ENCODE results near the gene TLL2.

TLL2 gene

DNA sequence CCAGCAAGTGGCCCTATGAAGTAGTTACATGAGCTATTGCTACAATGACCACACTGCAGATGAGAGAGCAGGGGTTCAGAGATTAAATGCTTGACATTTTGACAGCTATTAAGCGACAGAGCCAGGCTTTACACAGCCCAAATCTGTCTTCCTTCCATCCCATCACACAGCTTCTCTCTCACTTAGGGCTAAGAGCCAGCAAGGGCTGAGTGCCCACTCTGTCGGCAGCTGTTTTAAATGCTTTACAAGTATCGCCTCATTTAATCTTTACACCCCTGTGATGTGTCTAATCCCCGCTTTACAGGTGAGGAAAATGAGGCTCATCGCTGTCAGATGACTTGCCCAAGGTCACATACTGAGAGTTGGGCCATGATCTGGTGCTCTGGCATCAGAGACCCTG, 139.7 kb downstream of the TLL2 start:
- in situ Hi-C loops (cut with MboI; ENCODE audit: low pct_unique_long_range_greater_than_20kb, low sequenced_read_pairs, unreplicated experiment), result no loop called here
- no peak for DNase-seq (ENCODE audit: low spot score)
- no peak for TF ChIP-seq CTCF (IDR thresholded peaks at IDR 0.05; ENCODE audit: extremely low read depth, insufficient read depth, missing control alignments)

DNA sequence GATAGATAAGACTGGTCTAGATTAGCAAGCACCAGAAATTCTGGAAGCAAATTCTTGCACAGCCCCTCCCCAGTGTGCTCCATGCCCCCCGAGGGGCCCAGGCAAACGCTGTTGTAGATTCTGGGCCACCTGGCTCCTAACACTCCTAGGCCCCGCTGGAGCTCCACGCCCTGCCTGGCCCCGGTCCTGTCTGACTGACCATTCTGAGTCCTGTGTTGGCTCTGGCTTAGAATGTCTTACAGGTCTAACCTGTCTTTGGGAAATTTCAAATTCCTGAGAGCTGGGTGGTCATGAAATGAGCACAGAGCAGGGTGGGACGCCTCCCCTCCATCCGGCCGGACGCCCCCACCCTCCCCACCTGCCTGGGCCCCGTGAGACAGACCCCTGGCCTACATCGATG, 142.4 kb downstream of the TLL2 start:
- no peak for TF ChIP-seq CTCF (IDR thresholded peaks at IDR 0.05; ENCODE audit: extremely low read depth, insufficient read depth, missing control alignments)
- in situ Hi-C loops (cut with MboI; ENCODE audit: low pct_unique_long_range_greater_than_20kb, low sequenced_read_pairs, unreplicated experiment), result no loop called here
- no peak for DNase-seq (ENCODE audit: low spot score)

GRCh38 chr10:96370584-96371157, 143.1 kb downstream of the TLL2 start:
- peak; percentile 77 for DNase-seq (ENCODE audit: low spot score)
- in situ Hi-C loops (cut with MboI; ENCODE audit: low pct_unique_long_range_greater_than_20kb, low sequenced_read_pairs, unreplicated experiment), result no loop called here
- peak; percentile 91 for TF ChIP-seq CTCF (IDR thresholded peaks at IDR 0.05; ENCODE audit: extremely low read depth, insufficient read depth, missing control alignments)

DNA sequence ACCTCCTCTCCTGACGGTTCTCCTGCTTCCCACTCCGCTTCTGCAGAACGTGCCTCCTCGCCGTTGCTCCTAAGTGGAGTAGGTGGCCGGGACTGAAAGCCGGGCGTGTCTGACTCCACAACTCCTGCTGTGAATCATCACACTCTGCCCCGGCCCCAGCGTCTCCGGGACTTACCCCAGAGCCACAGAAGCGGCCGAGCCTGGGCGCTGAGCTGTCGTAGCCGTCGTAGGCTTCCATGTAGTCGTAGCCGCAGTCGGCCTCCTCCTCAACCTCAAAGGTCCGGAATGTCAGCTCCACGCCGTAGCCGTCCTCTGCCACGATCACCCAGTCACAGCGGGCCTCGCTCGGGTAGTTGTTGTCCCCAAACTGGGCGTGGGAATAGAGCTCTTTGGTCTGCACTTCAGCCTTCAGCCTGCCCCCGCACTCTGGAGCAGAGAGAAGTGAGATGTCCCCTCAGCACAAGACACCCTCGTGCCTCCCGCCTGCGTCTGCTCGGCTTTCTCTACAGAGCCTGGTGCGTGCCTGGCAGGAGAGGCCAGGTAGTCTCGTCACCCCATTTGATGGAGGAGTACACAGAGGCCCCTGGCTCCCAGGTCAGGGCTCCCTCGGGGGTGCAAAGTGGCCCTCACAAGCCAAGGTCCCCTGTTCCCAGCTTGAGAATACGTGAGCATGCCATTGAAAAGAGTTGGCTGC, 143.7 kb downstream of the TLL2 start:
- DNase-seq (ENCODE audit: low spot score), result no peak
- in situ Hi-C loops (cut with MboI; ENCODE audit: low pct_unique_long_range_greater_than_20kb, low sequenced_read_pairs, unreplicated experiment), result no loop called here
- TF ChIP-seq CTCF (IDR thresholded peaks at IDR 0.05; ENCODE audit: extremely low read depth, insufficient read depth, missing control alignments), result no peak

DNA sequence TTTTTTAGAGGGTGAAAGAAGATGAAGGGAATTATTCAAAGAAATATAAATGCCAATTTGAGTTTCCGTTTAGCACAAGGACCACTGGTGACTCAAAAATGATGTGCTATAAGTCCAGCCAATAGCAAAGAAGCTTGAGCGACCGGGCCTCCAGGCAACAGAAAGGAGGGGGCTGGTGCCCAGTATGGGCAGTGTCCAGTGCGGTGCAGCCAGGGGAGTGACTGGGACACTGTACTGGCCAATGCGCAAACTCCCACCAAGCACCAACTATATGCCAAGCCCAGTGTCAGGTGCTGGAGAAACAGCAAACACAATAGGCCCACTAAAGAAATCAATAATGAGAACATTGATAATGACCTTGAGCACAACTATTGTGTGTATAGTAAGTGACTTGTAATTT, 144.8 kb downstream of the TLL2 start:
- TF ChIP-seq CTCF (IDR thresholded peaks at IDR 0.05; ENCODE audit: extremely low read depth, insufficient read depth, missing control alignments), result no peak
- in situ Hi-C loops (cut with MboI; ENCODE audit: low pct_unique_long_range_greater_than_20kb, low sequenced_read_pairs, unreplicated experiment), result no loop called here
- no peak for DNase-seq (ENCODE audit: low spot score)

DNA sequence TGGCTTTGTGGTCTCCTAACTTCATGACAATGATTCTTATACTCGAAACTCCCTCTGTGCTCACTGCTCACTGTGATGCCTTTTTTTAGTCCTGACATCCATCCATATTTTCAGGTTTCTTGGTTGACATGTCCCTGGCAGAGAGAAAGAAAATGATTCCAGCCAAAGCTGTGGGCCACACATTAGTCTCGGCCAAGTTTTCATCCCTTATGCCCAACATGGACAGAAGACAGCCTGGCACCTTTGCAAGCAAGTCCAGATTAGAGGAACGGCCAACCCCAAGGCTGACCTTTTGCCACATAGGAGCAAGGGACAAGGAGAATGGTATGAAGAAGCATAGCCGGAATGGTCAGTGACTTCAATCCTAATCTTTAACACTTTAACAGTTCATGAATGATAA, 146.3 kb downstream of the TLL2 start:
- in situ Hi-C loops (cut with MboI; ENCODE audit: low pct_unique_long_range_greater_than_20kb, low sequenced_read_pairs, unreplicated experiment), result no loop called here
- no peak for TF ChIP-seq CTCF (IDR thresholded peaks at IDR 0.05; ENCODE audit: extremely low read depth, insufficient read depth, missing control alignments)
- no peak for DNase-seq (ENCODE audit: low spot score)
